B cell (primary cell): ENCODE data around the gene OSBPL1A. TPM values are rescaled to one million over a fixed set of nuclear protein-coding genes. Genes with fewer than 3 reads are reported as not detected.

ENCODE experiments used
- ATAC-seq: fragments of 200-7000 bp; cut with Tn5 transposase; one replicate; pipeline ENCODE4 v1.10.0; 2021; ENCODE audit warnings: low read depth, mild to moderate bottlenecking, moderate number of reproducible peaks, moderate library complexity
- CTCF ChIA-PET: fragments of 350-600 bp; sonication (Branson Sonifier 250); formaldehyde crosslinking; loops from one replicate; lab custom pipeline; 2021; ENCODE audit warnings: antibody characterized with exemption, inconsistent platforms; lab: Charles Lee
- POLR2A ChIA-PET: fragments of 350-600 bp; sonication (Branson Sonifier 250); formaldehyde crosslinking; loops from one replicate; lab custom pipeline; 2021; ENCODE audit warnings: antibody characterized with exemption; lab: Charles Lee
- DNase-seq: peaks from one replicate; pipeline ENCODE4 v3.0.0; 2013
- H2AFZ ChIP-seq: 2 replicates; pipeline ENCODE4 v1.6.1; 2012; ENCODE audit warnings: mild to moderate bottlenecking, low read depth, low read length; ENCODE audit not compliant: insufficient read depth, poor library complexity, severe bottlenecking
- H3K27ac ChIP-seq, 2 donors: 1 replicate in 1 of 2; 2 replicates in 1 of 2; pipeline ENCODE4 v1.5.1; 2012 to 2013; ENCODE audit warnings: low read length in 2 of 2, mild to moderate bottlenecking in 2 of 2, moderate library complexity in 1 of 2
- H3K27me3 ChIP-seq, 4 experiments: fragments of 200-600 bp in 1 of 4; sonication (generic) in 1 of 4; replicated peaks in 1 of 4; 1 replicate in 2 of 4; 2 replicates in 2 of 4; pipeline versions ENCODE4 v1.6.1 to v1.7.0; 2013 to 2016; ENCODE audit warnings: low read length in 3 of 4, mild to moderate bottlenecking in 2 of 4, mixed read lengths in 1 of 4, moderate library complexity in 1 of 4; ENCODE audit not compliant: insufficient read depth in 4 of 4, control insufficient read depth in 3 of 4; ENCODE audit errors: control extremely low read depth in 1 of 4
- H3K36me3 ChIP-seq, 2 experiments: replicated peaks in 1 of 2; 1 replicate in 1 of 2; 2 replicates in 1 of 2; pipeline versions ENCODE4 v1.6.1 to v1.7.1; 2013; ENCODE audit warnings: low read length in 1 of 2; ENCODE audit not compliant: insufficient read depth in 2 of 2, control insufficient read depth in 1 of 2; ENCODE audit errors: control extremely low read depth in 1 of 2, extremely low read depth in 1 of 2
- H3K4me1 ChIP-seq, 2 donors: fragments of 200-600 bp in 1 of 2; sonication (generic) in 1 of 2; 1 replicate in 1 of 2; 2 replicates in 1 of 2; pipeline versions ENCODE4 v1.5.1 to v1.6.1; 2013 to 2017; ENCODE audit warnings: low read length in 2 of 2; ENCODE audit not compliant: control insufficient read depth in 2 of 2, insufficient read depth in 2 of 2
- H3K4me2 ChIP-seq: replicated peaks from 2 replicates; pipeline ENCODE3; 2012; ENCODE audit warnings: mild to moderate bottlenecking, low read depth, low read length; ENCODE audit not compliant: poor library complexity, severe bottlenecking
- H3K4me3 ChIP-seq, 5 experiments: fragments of 200-600 bp in 1 of 5; sonication (generic) in 1 of 5; 1 replicate in 3 of 5; 2 replicates in 2 of 5; pipeline versions ENCODE4 v1.5.1 to v1.7.0; 2011 to 2016; ENCODE audit warnings: low read length in 4 of 5, mild to moderate bottlenecking in 4 of 5, low read depth in 2 of 5, control low read depth in 1 of 5, moderate library complexity in 1 of 5; ENCODE audit not compliant: insufficient read depth in 1 of 5; ENCODE audit errors: control extremely low read depth in 1 of 5, extremely low read depth in 1 of 5
- H3K79me2 ChIP-seq: fragments of 200-600 bp; sonication (generic); one replicate; pipeline ENCODE4 v1.6.0; 2016; ENCODE audit warnings: low read length; ENCODE audit not compliant: control insufficient read depth, insufficient read depth
- H3K9ac ChIP-seq: fragments of 200-600 bp; sonication (generic); 2 replicates; pipeline ENCODE4 v1.6.1; 2017; ENCODE audit warnings: mild to moderate bottlenecking, low read length, moderate library complexity
- H3K9me3 ChIP-seq, 3 donors: one replicate each; pipeline versions ENCODE4 v1.6.1 to v1.7.1; 2013; ENCODE audit warnings: low read length in 2 of 3; ENCODE audit not compliant: control insufficient read depth in 2 of 3, insufficient read depth in 1 of 3; ENCODE audit errors: control extremely low read depth in 1 of 3
- H4K20me1 ChIP-seq: 2 replicates; pipeline ENCODE4 v1.6.0; 2012; ENCODE audit warnings: mild to moderate bottlenecking, low read length; ENCODE audit not compliant: insufficient read depth, control insufficient read depth, poor library complexity, severe bottlenecking
- H3K27ac Mint-ChIP-seq: one replicate; pipeline ENCODE4 v1.8.0; 2021; ENCODE audit warnings: mixed read lengths
- H3K27me3 Mint-ChIP-seq: one replicate; pipeline ENCODE4 v1.8.0; 2021; ENCODE audit warnings: mixed read lengths
- H3K4me1 Mint-ChIP-seq: one replicate; pipeline ENCODE4 v1.8.0; 2021; ENCODE audit warnings: mixed read lengths
- H3K4me3 Mint-ChIP-seq: one replicate; pipeline ENCODE4 v1.8.0; 2021; ENCODE audit warnings: mixed read lengths
- H3K9me3 Mint-ChIP-seq: one replicate; pipeline ENCODE4 v1.8.0; 2022; ENCODE audit warnings: mixed read lengths; ENCODE audit not compliant: insufficient read depth
- EZH2 ChIP-seq: IDR thresholded peaks from 2 replicates; pipeline ENCODE4 v1.6.1; 2012; ENCODE audit warnings: borderline replicate concordance, low read depth, mild to moderate bottlenecking, moderate library complexity, low read length; ENCODE audit not compliant: insufficient read depth, poor library complexity, severe bottlenecking
- WGBS: methylation state at CpG from one replicate; pipeline ENCODE4 v1.1.5; 2013; ENCODE audit warnings: missing lambda C conversion rate; ENCODE audit not compliant: insufficient coverage; 5-methylcytosine and 5-hydroxymethylcytosine counted together
- intact Hi-C: fragments of 100-400 bp; cut with micrococcal nuclease; formaldehyde crosslinking; loops from one replicate; pipeline ENCODE4 v1.10.0; 2022
- polyA plus RNA-seq: library from polyadenylated mRNA; depleted of rRNA; stranded (reverse); fragments of >200 nt; gene quantifications from 2 replicates; pipeline ENCODE4 v1.2.3, GENCODE V29; 2012
- total RNA-seq, 2 donors: library from RNA; stranded (reverse); fragments of 120-200 nt in 1 of 2; gene quantifications; 1 replicate in 1 of 2; 2 replicates in 1 of 2; pipeline versions ENCODE4 v1.2.3 to v1.2.4, GENCODE V29; 2013 to 2022
- TF ChIP-seq, protein P1 (sequence below): fragments of 200-600 bp; IDR thresholded peaks from one replicate; pipeline ENCODE4 v1.8.0; 2022; ENCODE audit warnings: antibody characterized with exemption, mild to moderate bottlenecking

The OSBPL1A gene
- total and polyA plus RNA-seq, 2 donors (not counting 1 experiment from before 2014, with no cell fraction given): 0.57 to 0.86 TPM

DNA sequence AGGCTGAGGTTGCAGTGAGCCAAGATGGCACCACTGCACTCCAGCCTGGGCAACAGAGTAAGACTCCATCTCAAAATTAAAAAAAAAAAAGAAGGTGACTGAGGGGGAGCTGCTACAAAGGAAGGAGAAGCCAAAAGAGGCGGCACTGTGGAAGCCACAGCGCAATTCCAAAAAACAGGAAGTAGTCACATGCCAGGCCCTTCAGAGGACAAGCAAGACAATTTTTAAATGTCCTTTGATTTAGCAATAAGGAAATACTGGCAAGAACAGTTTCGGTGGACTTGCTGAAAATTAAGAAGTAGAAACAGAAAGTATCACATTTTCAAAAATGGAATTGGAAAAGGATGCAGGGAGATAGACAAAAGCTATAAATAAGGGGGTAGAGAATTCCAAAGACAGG, 122.8 kb downstream of the OSBPL1A start:
- Histone ChIP-seq H4K20me1 (no peaks in the 10 kb centered on the region), H3K9ac (no peak overlapping the region), H3K4me2 (no peak overlapping the region), H3K36me3 (no peaks in the 10 kb centered on the region), H3K9me3 (no peaks in the 10 kb centered on the region), H2AFZ (no peak overlapping the region), H3K27me3 (peaks cover 0 to 25% (median 11%) of the 10 kb centered on the region in 4 experiments), H3K4me1 (peaks cover 9% of the 10 kb centered on the region in 2 donors), H3K79me2 (no peaks in the 10 kb centered on the region), H3K4me3 (no peak overlapping the region), H3K27ac (no peak overlapping the region)
- POLR2A ChIA-PET: no interaction called here
- ATAC-seq (no peak), DNase-seq (no peak)
- TF ChIP-seq, protein P1, sequence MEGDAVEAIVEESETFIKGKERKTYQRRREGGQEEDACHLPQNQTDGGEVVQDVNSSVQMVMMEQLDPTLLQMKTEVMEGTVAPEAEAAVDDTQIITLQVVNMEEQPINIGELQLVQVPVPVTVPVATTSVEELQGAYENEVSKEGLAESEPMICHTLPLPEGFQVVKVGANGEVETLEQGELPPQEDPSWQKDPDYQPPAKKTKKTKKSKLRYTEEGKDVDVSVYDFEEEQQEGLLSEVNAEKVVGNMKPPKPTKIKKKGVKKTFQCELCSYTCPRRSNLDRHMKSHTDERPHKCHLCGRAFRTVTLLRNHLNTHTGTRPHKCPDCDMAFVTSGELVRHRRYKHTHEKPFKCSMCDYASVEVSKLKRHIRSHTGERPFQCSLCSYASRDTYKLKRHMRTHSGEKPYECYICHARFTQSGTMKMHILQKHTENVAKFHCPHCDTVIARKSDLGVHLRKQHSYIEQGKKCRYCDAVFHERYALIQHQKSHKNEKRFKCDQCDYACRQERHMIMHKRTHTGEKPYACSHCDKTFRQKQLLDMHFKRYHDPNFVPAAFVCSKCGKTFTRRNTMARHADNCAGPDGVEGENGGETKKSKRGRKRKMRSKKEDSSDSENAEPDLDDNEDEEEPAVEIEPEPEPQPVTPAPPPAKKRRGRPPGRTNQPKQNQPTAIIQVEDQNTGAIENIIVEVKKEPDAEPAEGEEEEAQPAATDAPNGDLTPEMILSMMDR: no peak
- TF ChIP-seq EZH2: no peak
- CTCF ChIA-PET: interaction anchor here (0.6 kb wide), 1 partner anchor 158 kb away, joined by 3 read pairs; no protein-coding TSS in a partner anchor
- no peak overlapping the region for H3K4me3 Mint-ChIP-seq
- peaks cover 11% of the 10 kb centered on the region for H3K4me1 Mint-ChIP-seq
- intact Hi-C loops: no loop called here
- WGBS: 52% methylated on average over 3 of the region's 3 CpGs
- peaks cover 29% of the 10 kb centered on the region for H3K27me3 Mint-ChIP-seq
- H3K27ac Mint-ChIP-seq: no peak overlapping the region
- no peaks in the 10 kb centered on the region for H3K9me3 Mint-ChIP-seq

DNA sequence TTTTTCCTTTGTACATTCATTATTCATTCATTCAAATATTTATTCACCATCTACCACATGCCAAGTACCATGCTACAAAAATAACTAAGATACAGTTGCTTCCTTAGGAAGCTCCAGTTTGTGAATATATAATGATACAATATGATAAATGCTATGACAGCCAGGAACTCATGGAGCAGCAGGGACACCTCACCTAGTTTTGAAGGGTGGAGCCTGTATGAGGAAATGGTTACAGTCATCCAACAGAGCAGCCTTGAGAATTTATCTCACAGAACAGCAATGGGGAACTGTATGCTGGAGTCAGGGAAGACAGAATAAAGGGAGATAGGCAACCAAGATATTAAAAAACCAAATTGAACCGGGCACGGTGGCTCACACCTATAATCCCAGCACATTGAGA, 124.0 kb downstream of the OSBPL1A start:
- Mint-ChIP-seq H3K4me1 (peaks cover 11% of the 10 kb centered on the region), H3K27ac (no peak overlapping the region), H3K27me3 (peaks cover 35% of the 10 kb centered on the region), H3K9me3 (no peaks in the 10 kb centered on the region), H3K4me3 (no peak overlapping the region)
- no peaks in the 10 kb centered on the region for H3K9me3 ChIP-seq
- H4K20me1 ChIP-seq: no peaks in the 10 kb centered on the region
- peaks cover 0 to 25% (median 11%) of the 10 kb centered on the region in 4 experiments for H3K27me3 ChIP-seq
- WGBS: no CpG with 5 or more reads among the region's 2 CpGs
- DNase-seq: no peak
- H3K79me2 ChIP-seq: no peaks in the 10 kb centered on the region
- H3K4me3 ChIP-seq: no peak overlapping the region
- intact Hi-C loops: no loop called here
- no peak overlapping the region for H3K9ac ChIP-seq
- ChIA-PET CTCF (no interaction called here), POLR2A (no interaction called here)
- no peak overlapping the region for H2AFZ ChIP-seq
- H3K36me3 ChIP-seq: no peaks in the 10 kb centered on the region
- no peak overlapping the region for H3K4me2 ChIP-seq
- peaks cover 9% of the 10 kb centered on the region in 2 donors for H3K4me1 ChIP-seq
- no peak overlapping the region for H3K27ac ChIP-seq
- no peak for ATAC-seq
- no peak for TF ChIP-seq EZH2
- TF ChIP-seq, protein P1: no peak
